ENCODE results near the gene FBXO44. TPM values are rescaled to one million over a fixed set of nuclear protein-coding genes. Genes with fewer than 3 reads are reported as not detected.

FBXO44 gene
- total RNA-seq, 1 experiment from 2014 or later = 34.9 TPM

GRCh38 chr1:11648732-11649158 lies 5.9 kb upstream of the FBXO44 start:
- no peak for TF ChIP-seq GABPB1 (CRISPR knock-in tag; IDR thresholded peaks at IDR 0.05)
- TF ChIP-seq OVOL2 (CRISPR knock-in tag; IDR thresholded peaks at IDR 0.05; ENCODE audit: borderline replicate concordance) = no peak
- no peak for TF ChIP-seq MYBL2 (CRISPR knock-in tag; IDR thresholded peaks at IDR 0.05)
- TF ChIP-seq NR3C1 (CRISPR knock-in tag; conservative IDR thresholded peaks at IDR 0.05; ENCODE audit: low read depth) = no peak
- TF ChIP-seq TEAD1 (CRISPR knock-in tag; IDR thresholded peaks at IDR 0.05) = no peak
- no peak for TF ChIP-seq TCF7 (CRISPR knock-in tag; IDR thresholded peaks at IDR 0.05; ENCODE audit: low read depth)
- TF ChIP-seq, protein P1, sequence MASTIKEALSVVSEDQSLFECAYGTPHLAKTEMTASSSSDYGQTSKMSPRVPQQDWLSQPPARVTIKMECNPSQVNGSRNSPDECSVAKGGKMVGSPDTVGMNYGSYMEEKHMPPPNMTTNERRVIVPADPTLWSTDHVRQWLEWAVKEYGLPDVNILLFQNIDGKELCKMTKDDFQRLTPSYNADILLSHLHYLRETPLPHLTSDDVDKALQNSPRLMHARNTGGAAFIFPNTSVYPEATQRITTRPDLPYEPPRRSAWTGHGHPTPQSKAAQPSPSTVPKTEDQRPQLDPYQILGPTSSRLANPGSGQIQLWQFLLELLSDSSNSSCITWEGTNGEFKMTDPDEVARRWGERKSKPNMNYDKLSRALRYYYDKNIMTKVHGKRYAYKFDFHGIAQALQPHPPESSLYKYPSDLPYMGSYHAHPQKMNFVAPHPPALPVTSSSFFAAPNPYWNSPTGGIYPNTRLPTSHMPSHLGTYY (CRISPR knock-in tag; IDR thresholded peaks at IDR 0.05) = no peak
- TF ChIP-seq NFE2L1 (CRISPR knock-in tag; IDR thresholded peaks at IDR 0.05) = no peak
- Mint-ChIP-seq H3K9me3 (no peaks in the 10 kb centered on the region), H3K27ac (no peak overlapping the region), H3K4me3 (peak overlapping the region; percentile 39), H3K4me1 (peaks cover 30% of the 10 kb centered on the region), H3K27me3 (ENCODE audit: low read depth) (peaks cover 22% of the 10 kb centered on the region), H3K36me3 (no peaks in the 10 kb centered on the region)
- ChIA-PET POLR2A (no interaction called here), CTCF (interaction anchor here (0.6 to 3.0 kb wide), 10 partner anchors 13 to 357 kb away, joined by 3 to 21 read pairs (median 5); partner anchors contain the start of genes DISP3 and FBXO6)
- peak; percentile 71 for ATAC-seq
- peak; percentile 75 for DNase-seq (ENCODE audit: low spot score)

- TF ChIP-seq HMGXB4 (CRISPR knock-in tag; IDR thresholded peaks at IDR 0.05) (no peak), TEAD1 (CRISPR knock-in tag; IDR thresholded peaks at IDR 0.05) (no peak), CREB1 (CRISPR knock-in tag; IDR thresholded peaks at IDR 0.05) (no peak), SMAD3 (CRISPR knock-in tag; IDR thresholded peaks at IDR 0.05; ENCODE audit: borderline replicate concordance) (no peak), SMAD4 (CRISPR knock-in tag; IDR thresholded peaks at IDR 0.05) (no peak), NR2C2 (CRISPR knock-in tag; IDR thresholded peaks at IDR 0.05) (no peak), MYBL2 (CRISPR knock-in tag; IDR thresholded peaks at IDR 0.05) (no peak), ARID4B (CRISPR knock-in tag; IDR thresholded peaks at IDR 0.05; ENCODE audit: borderline replicate concordance) (no peak), USF1 (CRISPR knock-in tag; IDR thresholded peaks at IDR 0.05) (no peak), ZNF232 (CRISPR knock-in tag; IDR thresholded peaks at IDR 0.05) (no peak), E2F4 (CRISPR knock-in tag; IDR thresholded peaks at IDR 0.05; ENCODE audit: borderline replicate concordance, low read depth) (no peak)
- TF ChIP-seq, protein P2, sequence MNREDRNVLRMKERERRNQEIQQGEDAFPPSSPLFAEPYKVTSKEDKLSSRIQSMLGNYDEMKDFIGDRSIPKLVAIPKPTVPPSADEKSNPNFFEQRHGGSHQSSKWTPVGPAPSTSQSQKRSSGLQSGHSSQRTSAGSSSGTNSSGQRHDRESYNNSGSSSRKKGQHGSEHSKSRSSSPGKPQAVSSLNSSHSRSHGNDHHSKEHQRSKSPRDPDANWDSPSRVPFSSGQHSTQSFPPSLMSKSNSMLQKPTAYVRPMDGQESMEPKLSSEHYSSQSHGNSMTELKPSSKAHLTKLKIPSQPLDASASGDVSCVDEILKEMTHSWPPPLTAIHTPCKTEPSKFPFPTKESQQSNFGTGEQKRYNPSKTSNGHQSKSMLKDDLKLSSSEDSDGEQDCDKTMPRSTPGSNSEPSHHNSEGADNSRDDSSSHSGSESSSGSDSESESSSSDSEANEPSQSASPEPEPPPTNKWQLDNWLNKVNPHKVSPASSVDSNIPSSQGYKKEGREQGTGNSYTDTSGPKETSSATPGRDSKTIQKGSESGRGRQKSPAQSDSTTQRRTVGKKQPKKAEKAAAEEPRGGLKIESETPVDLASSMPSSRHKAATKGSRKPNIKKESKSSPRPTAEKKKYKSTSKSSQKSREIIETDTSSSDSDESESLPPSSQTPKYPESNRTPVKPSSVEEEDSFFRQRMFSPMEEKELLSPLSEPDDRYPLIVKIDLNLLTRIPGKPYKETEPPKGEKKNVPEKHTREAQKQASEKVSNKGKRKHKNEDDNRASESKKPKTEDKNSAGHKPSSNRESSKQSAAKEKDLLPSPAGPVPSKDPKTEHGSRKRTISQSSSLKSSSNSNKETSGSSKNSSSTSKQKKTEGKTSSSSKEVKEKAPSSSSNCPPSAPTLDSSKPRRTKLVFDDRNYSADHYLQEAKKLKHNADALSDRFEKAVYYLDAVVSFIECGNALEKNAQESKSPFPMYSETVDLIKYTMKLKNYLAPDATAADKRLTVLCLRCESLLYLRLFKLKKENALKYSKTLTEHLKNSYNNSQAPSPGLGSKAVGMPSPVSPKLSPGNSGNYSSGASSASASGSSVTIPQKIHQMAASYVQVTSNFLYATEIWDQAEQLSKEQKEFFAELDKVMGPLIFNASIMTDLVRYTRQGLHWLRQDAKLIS (CRISPR knock-in tag; IDR thresholded peaks at IDR 0.05; ENCODE audit: borderline replicate concordance) = no peak
- TF ChIP-seq, protein P3, sequence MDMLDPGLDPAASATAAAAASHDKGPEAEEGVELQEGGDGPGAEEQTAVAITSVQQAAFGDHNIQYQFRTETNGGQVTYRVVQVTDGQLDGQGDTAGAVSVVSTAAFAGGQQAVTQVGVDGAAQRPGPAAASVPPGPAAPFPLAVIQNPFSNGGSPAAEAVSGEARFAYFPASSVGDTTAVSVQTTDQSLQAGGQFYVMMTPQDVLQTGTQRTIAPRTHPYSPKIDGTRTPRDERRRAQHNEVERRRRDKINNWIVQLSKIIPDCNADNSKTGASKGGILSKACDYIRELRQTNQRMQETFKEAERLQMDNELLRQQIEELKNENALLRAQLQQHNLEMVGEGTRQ (CRISPR knock-in tag; IDR thresholded peaks at IDR 0.05) = no peak
- TF ChIP-seq, protein P4, sequence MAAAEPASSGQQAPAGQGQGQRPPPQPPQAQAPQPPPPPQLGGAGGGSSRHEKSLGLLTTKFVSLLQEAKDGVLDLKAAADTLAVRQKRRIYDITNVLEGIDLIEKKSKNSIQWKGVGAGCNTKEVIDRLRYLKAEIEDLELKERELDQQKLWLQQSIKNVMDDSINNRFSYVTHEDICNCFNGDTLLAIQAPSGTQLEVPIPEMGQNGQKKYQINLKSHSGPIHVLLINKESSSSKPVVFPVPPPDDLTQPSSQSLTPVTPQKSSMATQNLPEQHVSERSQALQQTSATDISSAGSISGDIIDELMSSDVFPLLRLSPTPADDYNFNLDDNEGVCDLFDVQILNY (CRISPR knock-in tag; IDR thresholded peaks at IDR 0.05) = no peak
These were observed 5.4 kb upstream of the FBXO44 start for GRCh38 chr1:11649237-11649623.

More at GRCh38 chr1:11649237-11649623, 5.4 kb upstream of the FBXO44 start:
- peaks cover 22% of the 10 kb centered on the region for H3K27me3 Mint-ChIP-seq (ENCODE audit: low read depth)
- no peaks in the 10 kb centered on the region for H3K9me3 Mint-ChIP-seq
- POLR2A ChIA-PET = no interaction called here
- ATAC-seq = no peak
- H3K36me3 Mint-ChIP-seq = no peaks in the 10 kb centered on the region
- no peak overlapping the region for H3K27ac Mint-ChIP-seq
- CTCF ChIA-PET = interaction anchor here (0.6 to 3.0 kb wide), 12 partner anchors 13 to 356 kb away, joined by 3 to 21 read pairs (median 8); partner anchors contain the start of genes AGTRAP and FBXO6
- DNase-seq (ENCODE audit: low spot score) = no peak
- H3K4me3 Mint-ChIP-seq = no peak overlapping the region
- H3K4me1 Mint-ChIP-seq = peaks cover 30% of the 10 kb centered on the region

Data from WTC11 (cell line).